Activated T-cell treated with anti-CD3 and anti-CD28 coated beads for 48 hours (primary cell): ENCODE data around the gene B2M.
A peak's percentile ranks its signal among the peaks of the same experiment; 100 is the strongest.
"Not testable (repeated sequence)": the region's sequence is repeated elsewhere in the genome, so short reads cannot be mapped to it uniquely, and the experiment has no call there.

ENCODE experiments used
- DNase-seq: peaks from one replicate; pipeline ENCODE4 v3.0.0-alpha.2; 2020; ENCODE audit warnings: low read depth

B2M gene

DNA sequence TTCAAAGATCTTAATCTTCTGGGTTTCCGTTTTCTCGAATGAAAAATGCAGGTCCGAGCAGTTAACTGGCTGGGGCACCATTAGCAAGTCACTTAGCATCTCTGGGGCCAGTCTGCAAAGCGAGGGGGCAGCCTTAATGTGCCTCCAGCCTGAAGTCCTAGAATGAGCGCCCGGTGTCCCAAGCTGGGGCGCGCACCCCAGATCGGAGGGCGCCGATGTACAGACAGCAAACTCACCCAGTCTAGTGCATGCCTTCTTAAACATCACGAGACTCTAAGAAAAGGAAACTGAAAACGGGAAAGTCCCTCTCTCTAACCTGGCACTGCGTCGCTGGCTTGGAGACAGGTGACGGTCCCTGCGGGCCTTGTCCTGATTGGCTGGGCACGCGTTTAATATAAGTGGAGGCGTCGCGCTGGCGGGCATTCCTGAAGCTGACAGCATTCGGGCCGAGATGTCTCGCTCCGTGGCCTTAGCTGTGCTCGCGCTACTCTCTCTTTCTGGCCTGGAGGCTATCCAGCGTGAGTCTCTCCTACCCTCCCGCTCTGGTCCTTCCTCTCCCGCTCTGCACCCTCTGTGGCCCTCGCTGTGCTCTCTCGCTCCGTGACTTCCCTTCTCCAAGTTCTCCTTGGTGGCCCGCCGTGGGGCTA lies at the start of gene B2M, which contains the start of gene PATL2:
TSS of gene B2M (plus strand) at position 422 of the 647 bp plus-strand sequence. CDS start at position 452, 30 bp downstream.
TSS of gene PATL2 (minus strand) at position 228 of the 647 bp plus-strand sequence. CDS start 34,833 bp downstream, outside the sequence.
- DNase-seq, result peak; percentile 91

DNA sequence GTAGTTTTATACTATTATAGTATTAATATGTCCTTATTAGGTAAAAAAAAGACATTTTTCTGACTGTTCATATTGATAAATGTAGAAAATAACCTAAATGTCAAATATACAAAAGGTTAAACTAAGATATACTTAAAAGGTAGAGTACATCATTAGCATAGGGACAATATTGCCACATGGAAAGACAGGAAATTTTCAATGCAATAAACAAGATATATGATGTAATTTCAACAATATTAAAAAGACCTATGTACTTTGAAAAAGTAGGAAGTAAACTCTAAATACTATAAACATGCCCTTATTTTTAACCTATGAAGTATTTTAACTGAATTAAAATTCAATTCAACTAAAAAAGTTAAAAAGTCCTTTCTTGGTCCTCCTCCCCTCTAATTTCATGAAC lies 49.7 kb upstream of the B2M start:
- DNase-seq, result no peak

- DNase-seq, result peak; percentile 78
Measured at GRCh38 chr15:44662478-44663409, 48.6 kb upstream of the B2M start.

DNA sequence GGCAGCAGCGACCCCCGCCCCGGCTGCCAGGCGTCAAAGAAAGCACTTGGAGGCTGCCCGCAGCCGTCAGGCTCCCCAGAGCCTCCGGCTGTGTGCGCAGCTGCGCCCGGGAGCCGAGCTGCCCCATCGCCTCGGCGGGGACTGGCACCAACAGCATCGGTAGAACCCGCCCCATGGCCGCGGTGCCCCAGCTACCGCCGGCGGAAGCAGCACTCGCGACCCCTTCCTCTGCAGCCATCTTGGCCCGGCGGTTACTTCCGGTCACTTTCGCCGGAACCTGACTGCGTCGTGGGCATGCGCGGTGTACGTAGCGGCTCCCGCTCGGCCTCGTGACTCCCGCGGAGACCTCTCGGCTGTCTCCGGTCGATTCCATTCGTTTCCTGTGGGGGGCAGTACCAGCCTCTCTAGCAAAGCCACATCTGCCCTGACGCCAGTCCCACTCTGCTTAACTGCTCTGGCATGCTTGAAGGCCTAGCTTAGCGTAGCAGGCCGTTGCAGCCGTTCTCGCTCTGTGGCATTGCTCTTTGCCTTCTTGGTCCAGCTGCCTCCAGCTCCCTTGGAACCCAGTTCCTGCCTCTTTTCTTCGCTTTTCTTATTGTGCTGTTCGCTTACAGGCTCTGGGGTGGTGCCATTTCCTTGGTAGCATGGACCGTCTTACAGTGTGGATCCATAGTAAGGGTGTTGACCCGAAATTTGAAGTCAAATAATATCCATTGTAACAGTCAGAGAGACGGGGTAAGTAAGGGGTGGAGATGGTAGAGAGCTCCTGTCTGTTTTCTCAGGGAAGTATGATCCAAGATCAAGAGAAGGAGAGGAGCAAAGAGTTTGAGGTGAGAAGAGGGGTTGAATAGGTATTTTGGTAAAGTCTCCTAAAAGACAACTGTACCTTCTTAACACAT lies 47.7 kb upstream of the B2M start, which contains the start of gene SPG11:
TSS of gene SPG11 (minus strand) at position 253 of the 899 bp plus-strand sequence. CDS start at position 238, 15 bp downstream.
- DNase-seq, result peak; percentile 95

DNA sequence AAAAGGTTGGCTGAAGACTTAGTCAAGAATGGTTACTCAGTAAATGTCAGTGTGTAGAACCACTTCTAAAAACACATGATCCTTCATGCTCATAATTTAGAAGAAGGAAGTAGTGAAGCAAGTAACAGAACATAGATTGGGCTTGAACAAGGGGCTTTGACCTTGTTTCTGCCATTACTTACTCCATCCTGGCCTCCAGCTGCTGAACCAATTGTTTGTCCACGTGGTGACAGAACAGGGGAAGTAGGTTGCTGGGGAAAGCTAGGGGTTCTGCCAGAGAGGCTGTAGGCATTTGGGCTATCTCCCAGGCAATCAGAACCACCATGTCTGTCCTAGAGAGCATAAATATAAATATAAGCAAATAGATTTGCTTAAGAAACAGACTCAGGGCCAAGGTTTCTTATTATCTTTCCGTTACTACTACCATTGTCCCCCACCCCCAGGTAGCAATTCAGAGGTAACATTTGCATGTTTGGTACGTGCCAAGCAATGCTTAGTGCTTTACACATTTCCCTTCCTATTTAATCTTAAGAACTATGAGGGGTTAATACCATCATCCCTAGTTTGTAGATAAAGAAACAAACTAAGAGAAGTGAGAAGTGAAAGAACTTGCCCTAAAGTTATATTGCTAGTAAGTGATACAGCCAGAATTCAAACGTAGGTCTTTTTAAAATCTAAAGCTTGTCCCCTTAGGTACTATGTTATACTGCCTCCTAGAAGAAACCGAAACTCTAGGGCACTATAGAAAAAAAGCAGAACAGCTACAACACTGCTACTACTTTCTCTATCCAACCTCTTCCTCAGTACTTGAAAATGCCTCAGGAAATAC lies 44.9 kb upstream of the B2M start:
- DNase-seq, result no peak

- no peak for DNase-seq
Measured at GRCh38 chr15:44667039-44667360, 44.3 kb upstream of the B2M start.

DNA sequence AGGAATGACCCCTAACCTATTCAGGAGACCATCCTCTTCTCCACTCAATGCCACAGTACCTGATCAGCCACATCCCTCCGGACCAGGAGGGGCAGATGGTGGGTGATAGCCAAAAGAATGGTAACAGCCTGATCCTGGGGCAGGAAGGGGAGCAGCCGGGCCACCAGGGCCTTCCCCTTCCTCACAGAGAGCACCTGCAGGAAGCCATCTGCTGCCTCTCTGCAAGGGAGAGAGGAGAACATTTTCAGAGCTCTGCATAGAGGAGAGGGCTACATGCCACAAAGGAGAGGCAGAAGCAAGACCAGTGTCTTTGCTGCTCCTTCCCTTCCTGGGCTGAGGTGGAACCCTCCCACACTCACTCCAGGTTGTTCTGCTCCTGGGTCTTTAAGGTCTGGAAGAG lies 42.4 kb upstream of the B2M start:
- no peak for DNase-seq

DNA sequence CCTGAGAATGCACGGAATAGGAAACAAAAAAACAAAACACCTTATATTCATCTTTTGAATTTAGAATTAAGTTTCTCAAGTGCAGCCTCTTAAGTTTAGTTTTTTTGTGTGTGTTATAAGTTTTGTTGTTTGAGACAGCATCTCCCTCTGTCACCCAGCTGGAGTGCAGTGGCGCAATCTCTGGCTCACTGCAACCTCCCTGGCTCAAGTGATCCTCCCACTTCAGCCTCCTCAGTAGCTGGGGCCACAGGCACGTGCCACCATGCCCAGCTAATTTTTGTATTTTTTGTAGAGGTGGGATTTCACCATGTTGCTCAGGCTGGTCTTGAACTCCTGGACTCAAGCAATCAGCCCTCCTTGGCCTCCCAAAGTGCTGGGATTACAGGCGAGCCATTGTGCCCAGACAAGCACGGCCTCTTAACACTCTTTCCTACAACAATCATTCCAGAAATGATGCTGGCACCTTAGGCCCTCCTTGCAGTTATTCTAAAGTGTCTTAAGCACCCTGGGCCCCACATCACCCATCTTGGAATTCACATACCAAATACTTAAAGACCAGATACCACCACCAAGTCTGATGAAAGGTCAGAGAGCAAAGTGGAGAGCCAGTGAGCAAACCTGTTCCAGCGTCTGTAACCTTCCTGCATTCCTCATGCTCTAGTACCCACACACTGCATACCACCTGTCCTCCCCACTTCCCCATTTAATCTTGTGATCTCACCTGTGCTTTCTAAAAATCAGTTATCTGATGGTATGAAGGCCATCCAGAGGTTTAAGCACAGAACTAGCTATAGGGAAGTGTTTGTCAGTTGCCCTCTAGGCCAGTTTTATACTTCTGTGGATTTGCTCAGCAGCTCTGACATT lies 41.0 kb upstream of the B2M start:
- DNase-seq, result no peak

- no peak for DNase-seq
Measured at GRCh38 chr15:44673639-44674038, 37.7 kb upstream of the B2M start.

DNA sequence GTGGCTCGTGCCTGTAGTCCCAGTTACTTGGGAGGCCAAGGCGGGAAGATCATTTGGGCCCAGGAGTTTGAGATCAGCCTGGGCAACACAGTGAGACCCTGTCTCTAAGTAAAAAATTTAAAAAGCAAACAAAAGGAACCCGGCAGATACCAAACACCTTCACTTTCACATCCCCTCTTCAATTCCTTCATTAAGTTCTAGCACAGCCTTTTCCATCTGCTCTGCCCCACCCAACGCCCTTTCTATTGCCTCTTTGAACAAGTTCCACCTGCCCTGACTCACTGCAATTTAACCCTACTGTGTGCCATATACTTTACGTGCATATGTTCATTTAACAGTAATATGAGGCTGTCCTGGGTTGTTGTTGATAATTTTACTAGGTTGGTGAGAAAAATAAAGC lies 35.4 kb upstream of the B2M start:
- no peak for DNase-seq

GRCh38 chr15:44676676-44677075 lies 34.6 kb upstream of the B2M start:
- peak; percentile 36 for DNase-seq

DNA sequence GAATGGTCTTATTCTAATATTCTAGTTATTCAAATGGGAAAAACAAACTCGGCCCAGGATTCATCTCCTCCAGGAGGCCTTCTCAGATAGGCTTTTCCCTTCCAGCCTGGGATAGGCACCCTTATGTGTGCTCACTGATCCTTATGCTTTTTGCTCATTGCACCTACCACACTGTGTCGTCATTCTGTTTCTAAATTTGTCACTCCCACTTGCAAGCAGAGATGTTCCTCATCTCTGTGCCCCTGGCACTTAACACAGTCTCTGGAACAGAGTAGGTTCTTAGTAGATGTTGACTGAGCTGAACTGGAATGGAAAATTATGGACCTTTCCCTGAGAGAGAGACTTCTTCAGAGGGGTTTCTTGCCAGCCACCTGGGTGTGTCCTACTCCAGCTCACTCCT lies 29.1 kb upstream of the B2M start:
- no peak for DNase-seq

DNA sequence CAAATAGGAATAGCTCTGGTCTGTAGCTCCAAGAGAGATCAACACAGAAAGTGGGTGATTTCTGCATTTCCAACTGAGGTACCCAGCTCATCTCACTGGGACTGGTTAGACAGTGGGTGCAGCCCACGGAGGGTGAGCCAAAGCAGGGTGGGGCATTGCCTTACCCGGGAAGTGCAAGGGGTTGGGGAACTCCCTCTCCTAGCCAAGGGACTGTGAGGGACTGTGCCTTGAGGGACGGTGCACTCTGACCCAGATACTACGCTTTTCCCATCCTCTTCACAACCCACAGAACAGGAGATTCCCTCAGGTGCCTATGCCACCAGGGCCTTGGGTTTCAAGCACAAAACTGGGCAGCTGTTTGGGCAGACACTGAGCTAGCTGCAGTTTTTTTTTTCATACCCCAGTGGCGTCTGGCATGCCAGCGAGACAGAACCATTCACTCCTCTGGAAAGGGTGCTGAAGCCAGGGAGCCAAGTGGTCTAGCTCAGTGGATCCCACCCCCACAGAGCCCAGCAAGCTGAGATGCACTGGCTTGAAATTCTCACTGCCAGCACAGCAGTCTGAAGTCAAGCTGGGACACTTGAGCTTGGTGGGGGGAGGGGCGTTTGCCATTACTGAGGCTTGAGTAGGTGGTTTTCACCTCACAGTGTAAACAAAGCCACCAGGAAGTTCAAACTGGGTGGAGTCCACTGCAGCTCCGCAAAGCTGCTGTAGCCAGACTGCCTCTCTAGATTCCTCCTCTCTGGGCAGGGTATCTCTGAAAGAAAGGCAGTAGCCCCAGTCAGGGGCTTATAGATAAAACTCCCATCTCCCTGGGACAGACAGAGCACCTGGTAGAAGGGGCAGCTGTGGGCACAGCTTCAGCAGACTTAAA lies 28.3 kb upstream of the B2M start:
- peak; percentile 65 for DNase-seq

DNA sequence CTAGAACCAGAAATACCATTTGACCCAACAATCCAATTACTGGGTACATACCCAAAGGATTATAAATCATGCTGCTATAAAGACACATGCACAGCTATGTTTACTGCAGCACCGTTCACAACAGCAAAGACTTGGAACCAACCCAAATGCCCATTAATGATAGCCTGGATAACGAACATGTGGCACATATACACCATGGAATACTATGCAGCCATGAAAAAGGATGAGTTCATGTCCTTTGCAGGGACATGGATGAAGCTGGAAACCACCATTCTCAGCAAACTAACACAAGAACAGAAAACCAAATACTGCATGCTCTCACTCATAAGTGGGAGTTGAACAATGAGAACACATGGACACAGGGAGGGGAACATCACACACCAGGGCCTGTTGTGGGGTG lies 22.0 kb upstream of the B2M start:
- not testable (repeated sequence) for DNase-seq

DNA sequence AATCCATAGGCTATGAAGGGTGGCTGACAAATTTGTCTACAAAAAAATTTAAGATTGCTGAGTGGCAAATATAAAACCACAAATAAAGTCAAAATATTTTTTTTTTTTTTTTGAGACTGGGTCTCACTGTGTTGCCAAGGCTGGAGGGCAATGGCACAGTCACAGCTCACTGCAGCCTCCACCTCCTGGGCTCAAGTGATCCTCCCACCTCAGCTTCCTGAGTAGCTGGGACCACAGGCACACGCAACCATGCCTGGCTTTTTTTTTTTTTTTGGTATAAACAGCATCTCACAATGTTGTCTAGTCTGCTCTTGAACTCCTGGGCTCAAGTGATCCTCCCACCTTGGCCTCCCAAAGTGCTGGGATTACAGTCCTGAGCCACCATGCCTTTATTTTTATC lies 21.1 kb upstream of the B2M start:
- DNase-seq, result not testable (repeated sequence)

DNA sequence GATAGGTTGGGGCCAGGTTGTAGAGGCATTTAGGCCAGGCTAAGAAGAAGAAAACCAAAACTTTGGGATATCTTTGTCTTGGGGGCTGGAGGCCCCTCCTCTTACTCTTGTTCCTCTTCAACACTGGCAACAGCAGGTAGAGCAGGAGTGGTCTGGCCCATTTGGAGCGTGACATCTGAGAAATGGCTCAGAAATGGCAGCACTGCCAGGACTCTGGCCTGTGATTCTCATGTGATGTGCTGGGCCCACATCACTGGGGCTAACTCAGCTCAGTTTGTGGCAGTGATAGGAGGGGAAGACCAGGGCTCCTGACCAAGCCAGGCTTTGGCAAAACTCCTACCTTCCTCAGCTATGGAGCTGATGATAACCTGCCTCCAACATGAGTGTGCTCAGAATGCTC lies 18.7 kb upstream of the B2M start:
- DNase-seq, result no peak

DNA sequence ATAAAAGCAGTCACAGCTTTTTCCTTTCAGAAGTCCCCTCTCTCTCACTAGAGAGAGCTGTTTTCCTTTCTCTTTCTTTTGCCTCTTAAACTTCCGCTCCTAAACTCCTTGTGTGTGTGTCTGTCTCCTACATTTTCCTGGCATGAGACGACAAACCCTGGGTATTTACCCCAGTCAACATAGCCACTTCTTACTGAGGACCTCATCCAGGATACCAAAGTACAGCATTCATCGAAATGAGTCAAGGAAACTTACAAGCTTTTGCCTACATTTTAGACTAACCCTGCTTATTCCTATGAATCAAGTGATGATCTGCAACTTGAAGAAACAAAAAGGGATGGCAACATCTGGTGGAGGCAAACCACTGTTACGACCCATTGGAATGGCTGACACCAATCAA lies 16.9 kb upstream of the B2M start:
- DNase-seq, result no peak

- DNase-seq, result no peak
Measured at GRCh38 chr15:44695294-44695693, 16.0 kb upstream of the B2M start.

- DNase-seq, result no peak
Measured at GRCh38 chr15:44697014-44697413, 14.3 kb upstream of the B2M start.
